HG02938 (cell line): ENCODE results near the gene GABRR2.
"Not testable (repeated sequence)": the region's sequence is repeated elsewhere in the genome, so short reads cannot be mapped to it uniquely, and the experiment has no call there.

ENCODE experiments used
- ATAC-seq: cut with Tn5 transposase; IDR thresholded peaks from one replicate; pipeline ENCODE4 v1.9.1; 2021; ENCODE audit warnings: mild to moderate bottlenecking, moderate library complexity; ENCODE audit not compliant: unreplicated experiment

GABRR2 gene

GRCh38 chr6:89260832-89261231, 54.3 kb downstream of the GABRR2 start:
- no peak for ATAC-seq

GRCh38 chr6:89260310-89260709, 54.8 kb downstream of the GABRR2 start:
- no peak for ATAC-seq

GRCh38 chr6:89258912-89259311, 56.2 kb downstream of the GABRR2 start:
- peak; percentile 47 for ATAC-seq

GRCh38 chr6:89257781-89258180, 57.3 kb downstream of the GABRR2 start:
- ATAC-seq: no peak

GRCh38 chr6:89257346-89257745, 57.8 kb downstream of the GABRR2 start:
- no peak for ATAC-seq

- no peak for ATAC-seq
Measured at GRCh38 chr6:89255417-89255816, 59.7 kb downstream of the GABRR2 start.

- no peak for ATAC-seq
Measured at GRCh38 chr6:89254569-89254968, 60.5 kb downstream of the GABRR2 start.

GRCh38 chr6:89252907-89253306, 62.2 kb downstream of the GABRR2 start:
- no peak for ATAC-seq

GRCh38 chr6:89251976-89252375, 63.1 kb downstream of the GABRR2 start:
- ATAC-seq: no peak

GRCh38 chr6:89251170-89251569, 63.9 kb downstream of the GABRR2 start:
- ATAC-seq: no peak

GRCh38 chr6:89250239-89250638, 64.9 kb downstream of the GABRR2 start:
- ATAC-seq: no peak

- no peak for ATAC-seq
Measured at GRCh38 chr6:89244241-89244985, 70.7 kb downstream of the GABRR2 start.

GRCh38 chr6:89243331-89243629, 71.8 kb downstream of the GABRR2 start:
- ATAC-seq: no peak

- ATAC-seq: no peak
Measured at GRCh38 chr6:89242574-89243330, 72.3 kb downstream of the GABRR2 start.

GRCh38 chr6:89239338-89239737, 75.8 kb downstream of the GABRR2 start:
- ATAC-seq: no peak

- no peak for ATAC-seq
Measured at GRCh38 chr6:89237158-89237557, 77.9 kb downstream of the GABRR2 start.

GRCh38 chr6:89233605-89234004, 81.5 kb downstream of the GABRR2 start:
- not testable (repeated sequence) for ATAC-seq

GRCh38 chr6:89222712-89223039, 92.4 kb downstream of the GABRR2 start:
- ATAC-seq: no peak

- ATAC-seq: no peak
Measured at GRCh38 chr6:89221971-89222711, 93.0 kb downstream of the GABRR2 start.

- no peak for ATAC-seq
Measured at GRCh38 chr6:89221129-89221528, 94.0 kb downstream of the GABRR2 start.

GRCh38 chr6:89217299-89217910, 97.7 kb downstream of the GABRR2 start, which contains the start of gene GABRR1:
Gene GABRR1 (minus strand): TSS chr6:89217358. CDS start chr6:89217322, 36 bp downstream.
- ATAC-seq: no peak
